Liver (tissue), 9 donors: ENCODE data around the gene MOK. TPM values are rescaled to one million over a fixed set of nuclear protein-coding genes. Genes with fewer than 3 reads are reported as not detected.

Experiments
- DNase-seq: peaks from one replicate; pipeline ENCODE4 v3.0.0-alpha.2; 2017; ENCODE audit warnings: low spot score
- H3K27ac ChIP-seq, 2 donors: one replicate each; pipeline ENCODE4 v1.7.0; 2013; ENCODE audit warnings: inconsistent platforms in 2 of 2, low read length in 2 of 2, control low read depth in 1 of 2, low read depth in 1 of 2, mild to moderate bottlenecking in 1 of 2
- H3K27me3 ChIP-seq, 4 donors: one replicate each; pipeline versions ENCODE4 v1.6.1 to v1.7.0; 2013; ENCODE audit warnings: low read length in 3 of 4, inconsistent platforms in 1 of 4, mild to moderate bottlenecking in 1 of 4, moderate library complexity in 1 of 4; ENCODE audit not compliant: control insufficient read depth in 4 of 4, insufficient read depth in 4 of 4
- H3K36me3 ChIP-seq, 4 donors: one replicate each; pipeline versions ENCODE4 v1.6.1 to v1.7.0; 2013; ENCODE audit warnings: low read length in 3 of 4, mild to moderate bottlenecking in 3 of 4, low read depth in 1 of 4, moderate library complexity in 1 of 4; ENCODE audit not compliant: control insufficient read depth in 4 of 4, insufficient read depth in 3 of 4
- H3K4me1 ChIP-seq, 4 donors: one replicate each; pipeline versions ENCODE4 v1.6.1 to v1.7.0; 2013; ENCODE audit warnings: low read length in 3 of 4, mild to moderate bottlenecking in 3 of 4, moderate library complexity in 1 of 4; ENCODE audit not compliant: control insufficient read depth in 4 of 4, insufficient read depth in 4 of 4
- H3K4me3 ChIP-seq, 3 donors: one replicate each; pipeline versions ENCODE4 v1.6.1 to v1.7.0; 2013; ENCODE audit warnings: low read length in 3 of 3, control low read depth in 1 of 3, low read depth in 1 of 3, mild to moderate bottlenecking in 1 of 3
- H3K9ac ChIP-seq, 2 donors: one replicate each; pipeline ENCODE4 v1.7.0; 2013; ENCODE audit warnings: low read length in 2 of 2, mild to moderate bottlenecking in 2 of 2, moderate library complexity in 2 of 2, control low read depth in 1 of 2, low read depth in 1 of 2
- H3K9me3 ChIP-seq, 4 donors: one replicate each; pipeline versions ENCODE4 v1.6.1 to v1.7.0; 2013; ENCODE audit warnings: low read length in 3 of 4; ENCODE audit not compliant: control insufficient read depth in 4 of 4
- EGR1 ChIP-seq, 2 donors: IDR thresholded peaks; 2 replicates each; pipeline ENCODE4 v1.6.1; 2016 to 2018; ENCODE audit warnings: antibody characterized with exemption in 2 of 2, low read depth in 2 of 2
- FOXA1 ChIP-seq: IDR thresholded peaks from 2 replicates; pipeline ENCODE4 v1.6.1; 2016; ENCODE audit warnings: antibody characterized with exemption
- HNF4A ChIP-seq, 2 donors: conservative IDR thresholded peaks; 2 replicates each; pipeline ENCODE4 v1.6.1; 2016; ENCODE audit warnings: antibody characterized with exemption in 2 of 2, mild to moderate bottlenecking in 2 of 2
- JUND ChIP-seq, 2 donors: IDR thresholded peaks; 2 replicates each; pipeline ENCODE4 v1.6.1; 2016; ENCODE audit warnings: antibody characterized with exemption in 2 of 2
- MAX ChIP-seq: IDR thresholded peaks from 2 replicates; pipeline ENCODE4 v1.6.1; 2016; ENCODE audit warnings: antibody characterized with exemption
- NR2F2 ChIP-seq: IDR thresholded peaks from 2 replicates; pipeline ENCODE4 v1.6.1; 2016; ENCODE audit warnings: antibody characterized with exemption
- WGBS: extraction: QIAGEN DNeasy Blood & Tissue Kit; methylation state at CpG from one replicate; pipeline ENCODE4 v1.1.7; 2013; 5-methylcytosine and 5-hydroxymethylcytosine counted together
- polyA plus RNA-seq, 2 donors: library from polyadenylated mRNA; stranded (reverse) in 1 of 2; unstranded in 1 of 2; fragments of 200-250 nt in 1 of 2; fragments of >200 nt in 1 of 2; fragmentation: Nextera tagmentation in 1 of 2; extraction: Ambion mirVana in 1 of 2; gene quantifications; one replicate each; pipeline versions ENCODE4 v1.2.1 to v1.2.3, GENCODE V29; 2013 to 2015
- total RNA-seq, 2 donors: library from RNA; depleted of rRNA; stranded (reverse); fragments of >200 nt; gene quantifications; one replicate each; pipeline ENCODE4 v1.2.3, GENCODE V29; 2014
- donor health status: healthy.
- donor health status: healthy.
- donor health status: healthy.
- donor health status: healthy.
- donor health status: healthy.

MOK gene
- total and polyA plus RNA-seq, 4 donors = 2.4 to 6.4 (median 2.9) TPM

- Histone ChIP-seq H3K4me1 (peaks cover 0 to 2% (median 0%) of the 10 kb centered on the region in 4 donors), H3K27me3 (no peaks in the 10 kb centered on the region)
Observed at GRCh38 chr14:102180248-102180998, 124.5 kb downstream of the MOK start.

More at GRCh38 chr14:102180248-102180998, 124.5 kb downstream of the MOK start:
- 76% methylated on average over 7 of the region's 7 CpGs for WGBS
- H3K9ac ChIP-seq = no peak overlapping the region
- H3K36me3 ChIP-seq = no peaks in the 10 kb centered on the region
- no peak overlapping the region for H3K4me3 ChIP-seq
- DNase-seq = no peak
- H3K27ac ChIP-seq = no peak overlapping the region
- no peaks in the 10 kb centered on the region for H3K9me3 ChIP-seq
- TF ChIP-seq EGR1 (IDR thresholded peaks at IDR 0.05; ENCODE audit: low read depth in 2 of 2) (no peak), JUND (IDR thresholded peaks at IDR 0.05) (no peak), FOXA1 (no peak), MAX (no peak), NR2F2 (no peak), HNF4A (conservative IDR thresholded peaks at IDR 0.05) (no peak)

Other genes with a start within 250 kb of the MOK start
- 100 to 1,000 TPM; 327 to 386 TPM for gene HSP90AA1, start 218.1 kb downstream of the MOK start, total RNA-seq
- 100 to 1,000 TPM; 174 to 248 TPM for gene HSP90AA1, start 218.1 kb downstream of the MOK start, polyA plus RNA-seq
- gene WDR20, start 165.3 kb downstream of the MOK start, total RNA-seq = 10 to 100 TPM; 15.3 to 18.5 TPM
- 1 to 10 TPM; 6.5 to 6.8 TPM for gene WDR20, start 165.3 kb downstream of the MOK start, polyA plus RNA-seq
- gene ZNF839, start 14.6 kb upstream of the MOK start, total RNA-seq = 1 to 10 TPM; 5.3 to 5.6 TPM
- 1 to 10 TPM; 3.1 to 3.3 TPM for gene ZNF839, start 14.6 kb upstream of the MOK start, polyA plus RNA-seq
- gene CINP, start 57.7 kb upstream of the MOK start, total RNA-seq = 10 to 100 TPM; 25.1 to 30.1 TPM
- 10 to 100 TPM; 30.3 to 34.6 TPM for gene CINP, start 57.7 kb upstream of the MOK start, polyA plus RNA-seq
- 10 to 100 TPM in 1 of 2 donors, 1 to 10 TPM in 1; 6.3 to 12.6 TPM for gene TECPR2, start 57.8 kb upstream of the MOK start, total RNA-seq
- gene TECPR2, start 57.8 kb upstream of the MOK start, polyA plus RNA-seq = 1 to 10 TPM; 2.0 to 4.1 TPM
- gene ANKRD9, start 204.6 kb upstream of the MOK start, total RNA-seq = 10 to 100 TPM; 11.5 to 67.5 TPM
- 1 to 10 TPM; 1.5 to 3.6 TPM for gene ANKRD9, start 204.6 kb upstream of the MOK start, polyA plus RNA-seq